Measurements from ENCODE around the gene RRBP1. TPM values are rescaled to one million over a fixed set of nuclear protein-coding genes. Genes with fewer than 3 reads are reported as not detected.

The RRBP1 gene
- total and polyA plus RNA-seq, 4 experiments from 2014 or later, result 0.63 to 33.7 (median 21.0) TPM

DNA sequence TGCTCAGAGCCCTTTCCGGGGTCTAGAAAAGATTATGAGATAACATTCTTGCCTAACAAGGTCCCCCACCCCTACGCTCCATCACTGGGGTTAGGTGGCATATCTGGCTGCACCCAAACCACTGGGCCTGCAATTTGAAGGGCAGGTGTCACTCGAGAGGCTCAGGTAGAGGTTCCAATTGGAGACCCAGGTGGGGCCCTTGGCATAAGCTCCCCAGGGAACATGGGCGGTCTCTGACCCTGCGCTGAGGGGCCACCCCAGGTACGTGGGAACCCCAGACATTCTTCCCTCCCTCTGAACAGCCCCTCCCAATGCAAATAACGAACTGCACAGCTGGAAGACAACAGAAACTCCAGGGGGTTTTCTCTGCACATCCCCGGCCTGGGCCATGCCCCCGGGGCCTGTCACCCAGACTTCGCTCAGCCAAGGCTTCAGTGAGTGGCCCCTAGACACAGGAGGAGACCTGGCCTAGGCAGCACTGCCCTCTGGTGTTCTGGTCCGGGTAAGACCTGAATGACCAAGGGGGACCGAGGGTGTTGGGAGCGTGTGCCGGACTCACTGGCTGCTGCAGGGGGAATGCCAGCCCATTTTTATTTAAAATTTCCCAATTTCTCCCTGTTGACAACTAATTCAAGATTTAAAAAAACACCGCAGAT lies 64.7 kb downstream of the RRBP1 start:
- peak overlapping the region in 1 of 7 donors; percentile 42 for H3K27ac Mint-ChIP-seq
- peaks cover 6 to 12% (median 9%) of the 10 kb centered on the region in 4 donors for H3K4me1 Mint-ChIP-seq
- peaks cover 7% of the 10 kb centered on the region for H3K4me1 ChIP-seq (ENCODE audit: insufficient read depth, low read length)
- peaks cover 4% of the 10 kb centered on the region for H3K36me3 ChIP-seq (ENCODE audit: insufficient read depth, low read length)
- H3K9me3 Mint-ChIP-seq, result no peaks in the 10 kb centered on the region
- no peaks in the 10 kb centered on the region for H3K27me3 Mint-ChIP-seq
- H3K9me3 ChIP-seq (ENCODE audit: control insufficient read depth in 1 of 2, low read length in 2 of 2), result no peaks in the 10 kb centered on the region
- CTCF ChIA-PET (ENCODE audit: partially characterized antibody), result interaction anchor here (0.7 to 6.8 kb wide), 9 partner anchors 10 to 281 kb away, joined by 3 to 46 read pairs (median 6); partner anchors contain the start of gene BFSP1
- H3K36me3 Mint-ChIP-seq, result peaks cover 7 to 39% of the 10 kb centered on the region in 2 donors
- POLR2A ChIA-PET (ENCODE audit: partially characterized antibody), result interaction anchor here (1.0 kb wide), 1 partner anchor 113 kb away, joined by 3 read pairs; no protein-coding TSS in a partner anchor
- DNase-seq, result peak in 4 of 5 donors; percentile 33 to 46 (median 36)
- no peak overlapping the region for H3K27ac ChIP-seq (ENCODE audit: low read depth, low read length)
- H3K4me3 Mint-ChIP-seq, result no peak overlapping the region
- no peaks in the 10 kb centered on the region for H3K27me3 ChIP-seq (ENCODE audit: insufficient read depth, low read length)
- no peak overlapping the region for H3K4me3 ChIP-seq (ENCODE audit: low read length in 2 of 2)
- intact Hi-C loops (cut with micrococcal nuclease), result loop anchor here (1.0 kb wide), 2 partner anchors 80 to 112 kb away; no protein-coding TSS in a partner anchor

DNA sequence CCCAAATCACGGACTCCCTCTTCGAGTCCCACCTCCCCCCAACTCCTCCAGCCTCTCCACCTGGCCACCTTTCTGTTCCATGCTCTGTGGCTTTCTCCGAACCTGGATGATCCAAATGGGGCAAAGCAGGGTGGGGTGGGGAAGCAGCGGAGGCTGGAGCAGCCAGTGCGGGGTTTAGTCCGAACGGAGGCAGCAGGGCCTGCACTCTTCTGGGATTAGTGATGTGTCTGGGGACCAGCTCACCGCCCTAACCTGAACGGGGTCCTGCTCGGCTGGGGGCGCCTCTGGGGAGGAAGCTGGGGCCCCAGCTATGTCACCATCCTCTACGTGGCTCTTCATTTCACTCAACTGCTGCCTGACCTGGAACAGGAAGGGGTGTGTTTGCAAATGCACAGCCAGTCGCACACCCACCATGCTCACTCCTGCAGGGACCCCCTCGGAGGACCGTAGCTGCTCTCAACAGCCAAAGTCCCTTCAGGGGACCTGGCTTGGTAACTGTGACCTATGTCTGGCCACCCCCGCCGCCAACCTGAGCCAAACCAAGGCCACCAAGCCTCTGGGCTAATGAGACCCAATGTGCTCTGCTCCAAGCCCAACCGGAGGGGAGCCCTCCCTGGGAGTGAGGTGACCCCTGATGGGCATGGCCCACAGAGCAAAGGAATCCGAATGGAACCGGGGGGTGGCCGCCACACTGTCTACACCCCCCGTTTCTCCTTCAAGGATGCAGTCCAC lies 65.4 kb downstream of the RRBP1 start:
- no peak overlapping the region for H3K4me3 ChIP-seq (ENCODE audit: low read length in 2 of 2)
- Mint-ChIP-seq H3K4me1 (peaks cover 8 to 17% (median 13%) of the 10 kb centered on the region in 4 donors), H3K27me3 (no peaks in the 10 kb centered on the region), H3K9me3 (no peaks in the 10 kb centered on the region), H3K36me3 (peaks cover 7 to 32% of the 10 kb centered on the region in 2 donors), H3K4me3 (no peak overlapping the region), H3K27ac (peak overlapping the region in 3 of 7 donors; percentile 3 to 72 (median 57))
- ChIA-PET CTCF (ENCODE audit: partially characterized antibody) (interaction anchor here (0.6 to 6.8 kb wide), 11 partner anchors 9 to 379 kb away, joined by 3 to 46 read pairs (median 5); partner anchors contain the start of gene BFSP1), POLR2A (ENCODE audit: partially characterized antibody) (interaction anchor here (1.6 kb wide), 1 partner anchor 46 kb away, joined by 4 read pairs; no protein-coding TSS in a partner anchor)
- H3K27ac ChIP-seq (ENCODE audit: low read depth, low read length), result no peak overlapping the region
- no peaks in the 10 kb centered on the region for H3K27me3 ChIP-seq (ENCODE audit: insufficient read depth, low read length)
- DNase-seq, result no peak
- H3K4me1 ChIP-seq (ENCODE audit: insufficient read depth, low read length), result peaks cover 14% of the 10 kb centered on the region
- intact Hi-C loops (cut with micrococcal nuclease), result loop anchor here (1.0 kb wide), 2 partner anchors 79 to 111 kb away; no protein-coding TSS in a partner anchor
- no peaks in the 10 kb centered on the region for H3K9me3 ChIP-seq (ENCODE audit: control insufficient read depth in 1 of 2, low read length in 2 of 2)
- peaks cover 4% of the 10 kb centered on the region for H3K36me3 ChIP-seq (ENCODE audit: insufficient read depth, low read length)

DNA sequence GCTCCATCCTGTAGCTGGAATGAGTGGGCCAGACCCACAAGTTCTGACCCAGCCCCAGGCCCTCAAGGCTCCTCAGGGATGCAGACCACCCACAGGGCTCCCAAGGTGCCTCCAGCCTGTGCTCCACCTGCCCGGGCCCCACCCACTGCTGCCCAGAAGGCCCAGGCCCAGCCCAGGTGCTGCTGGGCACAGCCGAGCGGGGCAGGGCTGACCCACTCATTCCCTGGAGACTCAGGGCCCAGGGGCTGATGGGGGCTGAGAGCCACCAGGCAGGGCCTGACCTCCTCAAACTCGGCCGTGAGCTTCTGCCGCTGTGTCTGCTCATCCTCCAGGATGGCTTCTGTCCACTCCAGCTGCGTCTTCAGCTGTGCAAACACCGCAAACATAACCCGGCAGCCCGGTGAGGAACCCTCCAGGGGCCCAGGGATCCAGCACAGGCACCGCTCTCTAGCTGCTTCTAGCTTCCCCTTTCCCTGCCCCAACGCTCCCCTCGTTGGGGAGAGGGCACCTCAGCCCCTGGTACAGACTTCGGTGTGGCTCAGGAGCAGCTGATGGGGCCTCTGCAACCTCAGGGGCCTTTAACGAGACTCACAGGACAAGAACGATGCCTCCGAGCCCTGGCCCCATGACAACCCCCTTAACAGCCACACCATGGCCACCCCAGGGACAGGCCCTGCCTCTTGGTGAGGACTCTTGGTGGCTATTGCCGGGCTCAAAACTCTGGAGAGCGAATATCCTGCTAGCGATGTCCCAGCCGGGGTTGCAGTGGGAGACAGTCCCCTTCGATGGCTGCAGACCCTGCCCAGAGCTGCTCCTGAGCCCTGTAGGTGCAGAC lies 66.2 kb downstream of the RRBP1 start:
- Histone ChIP-seq H3K4me3 (ENCODE audit: low read length in 2 of 2) (no peak overlapping the region), H3K4me1 (ENCODE audit: insufficient read depth, low read length) (peaks cover 22% of the 10 kb centered on the region), H3K36me3 (ENCODE audit: insufficient read depth, low read length) (peaks cover 4% of the 10 kb centered on the region), H3K27ac (ENCODE audit: low read depth, low read length) (no peak overlapping the region), H3K9me3 (ENCODE audit: control insufficient read depth in 1 of 2, low read length in 2 of 2) (no peaks in the 10 kb centered on the region), H3K27me3 (ENCODE audit: insufficient read depth, low read length) (no peaks in the 10 kb centered on the region)
- Mint-ChIP-seq H3K9me3 (no peaks in the 10 kb centered on the region), H3K4me3 (no peak overlapping the region), H3K27ac (peak overlapping the region in 2 of 7 donors; percentile 3 to 13), H3K27me3 (no peaks in the 10 kb centered on the region), H3K4me1 (peaks cover 8 to 23% (median 15%) of the 10 kb centered on the region in 4 donors), H3K36me3 (peaks cover 7 to 31% of the 10 kb centered on the region in 2 donors)
- CTCF ChIA-PET (ENCODE audit: partially characterized antibody), result interaction anchor here (0.6 to 6.8 kb wide), 6 partner anchors 45 to 379 kb away, joined by 3 to 46 read pairs (median 9); no protein-coding TSS in a partner anchor
- intact Hi-C loops (cut with micrococcal nuclease), result no loop called here
- POLR2A ChIA-PET (ENCODE audit: partially characterized antibody), result interaction anchor here (1.6 kb wide), 1 partner anchor 45 kb away, joined by 4 read pairs; no protein-coding TSS in a partner anchor
- no peak for DNase-seq

DNA sequence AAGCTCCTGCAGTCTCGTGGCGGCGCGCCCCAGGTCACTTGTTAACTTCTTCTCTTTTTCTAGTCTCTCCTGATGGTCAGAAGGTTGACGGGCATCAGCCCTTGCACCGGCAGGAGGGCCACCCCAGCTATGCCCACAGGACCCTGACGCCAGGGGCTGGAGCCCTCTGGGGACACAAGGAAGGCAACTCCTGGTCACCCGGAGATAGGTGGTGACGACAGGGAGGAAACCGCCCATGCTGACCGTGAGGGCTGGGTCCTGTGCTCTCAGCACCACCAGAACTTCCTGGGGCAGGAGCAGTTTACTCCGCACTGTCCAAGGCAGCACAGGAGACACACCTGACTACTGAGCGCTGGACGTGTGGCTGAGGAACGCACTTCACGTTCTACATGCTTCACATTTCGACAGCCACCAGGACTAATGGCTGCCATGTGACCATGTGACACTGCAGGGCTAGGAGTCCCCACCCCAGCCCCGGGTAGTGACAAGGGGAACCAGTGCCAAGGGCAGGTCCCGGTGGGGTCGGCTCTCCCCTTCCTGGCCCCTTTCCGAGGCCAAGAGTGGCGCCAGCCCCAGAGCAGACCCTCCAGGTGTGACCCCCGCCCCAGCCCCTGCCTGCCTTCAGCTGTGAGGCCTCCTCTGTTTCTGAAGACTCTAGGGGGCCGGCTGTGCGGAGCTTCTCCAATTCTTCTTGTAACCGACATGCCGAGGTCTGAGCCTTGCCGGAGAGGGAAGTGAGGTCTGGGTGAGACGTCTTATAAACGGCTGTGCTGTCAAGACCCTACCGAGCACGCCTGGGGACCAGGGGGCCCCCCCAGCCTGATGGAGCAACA lies 67.0 kb downstream of the RRBP1 start:
- ChIA-PET POLR2A (ENCODE audit: partially characterized antibody) (interaction anchor here (1.5 to 1.6 kb wide), 2 partner anchors 44 to 45 kb away, joined by 4 to 5 read pairs; partner anchors contain the start of gene DSTN), CTCF (ENCODE audit: partially characterized antibody) (interaction anchor here (0.6 to 6.8 kb wide), 5 partner anchors 76 to 135 kb away, joined by 3 to 46 read pairs (median 4); no protein-coding TSS in a partner anchor)
- peaks cover 4% of the 10 kb centered on the region for H3K36me3 ChIP-seq (ENCODE audit: insufficient read depth, low read length)
- no peaks in the 10 kb centered on the region for H3K27me3 ChIP-seq (ENCODE audit: insufficient read depth, low read length)
- intact Hi-C loops (cut with micrococcal nuclease), result no loop called here
- H3K4me1 Mint-ChIP-seq, result peaks cover 9 to 31% (median 21%) of the 10 kb centered on the region in 4 donors
- H3K36me3 Mint-ChIP-seq, result peaks cover 7 to 25% of the 10 kb centered on the region in 2 donors
- H3K9me3 Mint-ChIP-seq, result no peaks in the 10 kb centered on the region
- H3K27ac ChIP-seq (ENCODE audit: low read depth, low read length), result no peak overlapping the region
- H3K27ac Mint-ChIP-seq, result peak overlapping the region in 5 of 7 donors; percentile 53 to 90 (median 74)
- no peaks in the 10 kb centered on the region for H3K27me3 Mint-ChIP-seq
- no peak overlapping the region for H3K4me3 Mint-ChIP-seq
- no peak overlapping the region for H3K4me3 ChIP-seq (ENCODE audit: low read length in 2 of 2)
- no peak for DNase-seq
- H3K4me1 ChIP-seq (ENCODE audit: insufficient read depth, low read length), result peaks cover 30% of the 10 kb centered on the region
- H3K9me3 ChIP-seq (ENCODE audit: control insufficient read depth in 1 of 2, low read length in 2 of 2), result no peaks in the 10 kb centered on the region

DNA sequence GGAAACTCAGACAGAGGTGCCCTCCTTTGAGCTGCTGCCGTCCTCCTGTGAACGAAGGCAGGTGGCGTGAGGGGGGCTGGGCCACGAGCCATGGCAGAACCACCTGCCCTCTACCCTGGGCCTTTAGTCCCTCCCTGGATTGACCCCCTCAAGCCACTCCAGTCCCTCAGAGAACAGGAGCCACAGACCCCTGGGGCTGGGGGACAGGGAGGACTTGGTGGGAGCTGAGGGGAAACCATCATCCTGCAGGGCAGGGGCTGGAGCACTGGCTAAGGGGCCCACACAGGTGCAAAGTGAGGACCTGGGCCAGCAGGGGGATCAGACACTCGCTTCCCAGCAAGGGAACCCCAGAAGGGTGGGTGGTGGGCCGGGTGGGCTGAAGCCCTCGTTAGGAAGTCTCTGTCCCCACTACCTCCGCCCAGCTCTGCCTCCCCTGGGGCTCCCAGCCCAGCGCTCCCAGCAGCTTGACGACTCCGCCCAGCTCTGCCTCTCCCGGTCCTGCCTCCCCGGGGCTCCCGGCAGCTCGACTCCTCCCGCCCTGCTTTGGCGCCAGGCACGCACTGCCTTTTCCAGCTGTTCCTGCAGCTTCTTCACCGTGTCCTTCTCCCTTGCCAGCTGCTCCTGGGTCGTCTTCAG lies 67.7 kb downstream of the RRBP1 start:
- Histone ChIP-seq H3K4me1 (ENCODE audit: insufficient read depth, low read length) (peaks cover 37% of the 10 kb centered on the region), H3K4me3 (ENCODE audit: low read length in 2 of 2) (no peak overlapping the region), H3K36me3 (ENCODE audit: insufficient read depth, low read length) (peaks cover 4% of the 10 kb centered on the region), H3K27me3 (ENCODE audit: insufficient read depth, low read length) (no peaks in the 10 kb centered on the region), H3K27ac (ENCODE audit: low read depth, low read length) (no peak overlapping the region), H3K9me3 (ENCODE audit: control insufficient read depth in 1 of 2, low read length in 2 of 2) (no peaks in the 10 kb centered on the region)
- H3K4me1 Mint-ChIP-seq, result peaks cover 16 to 38% (median 28%) of the 10 kb centered on the region in 4 donors
- intact Hi-C loops (cut with micrococcal nuclease), result no loop called here
- H3K4me3 Mint-ChIP-seq, result no peak overlapping the region
- POLR2A ChIA-PET (ENCODE audit: partially characterized antibody), result interaction anchor here (1.5 kb wide), 1 partner anchor 45 kb away, joined by 5 read pairs; the partner anchor contains the start of gene DSTN
- peaks cover 3 to 18% of the 10 kb centered on the region in 2 donors for H3K36me3 Mint-ChIP-seq
- CTCF ChIA-PET (ENCODE audit: partially characterized antibody), result interaction anchor here (0.6 to 6.8 kb wide), 3 partner anchors 95 to 134 kb away, joined by 3 to 46 read pairs (median 3); no protein-coding TSS in a partner anchor
- no peaks in the 10 kb centered on the region for H3K9me3 Mint-ChIP-seq
- peak in 1 of 5 donors; percentile 34 for DNase-seq
- H3K27me3 Mint-ChIP-seq, result no peaks in the 10 kb centered on the region
- peak overlapping the region in 5 of 7 donors; percentile 74 to 96 (median 85) for H3K27ac Mint-ChIP-seq

Data from CD4-positive, alpha-beta memory T cell (primary cell).